NCI-H2081 treated with DMSO at 0.1 percent for 48 hours (cell line): ENCODE measurements around the gene SDK2.

ENCODE experiments used
- DNase-seq: peaks from one replicate; lab custom pipeline; 2025; lab: John Stamatoyannopoulos, UW

The SDK2 gene

GRCh38 chr17:73632513-73632912, 11.7 kb downstream of the SDK2 start:
- no peak for DNase-seq

GRCh38 chr17:73630965-73631595, 13.2 kb downstream of the SDK2 start:
- no peak for DNase-seq

- DNase-seq: no peak
Measured at GRCh38 chr17:73630531-73630930, 13.7 kb downstream of the SDK2 start.

GRCh38 chr17:73628642-73629552, 15.3 kb downstream of the SDK2 start:
- no peak for DNase-seq

GRCh38 chr17:73625991-73626673, 18.1 kb downstream of the SDK2 start:
- DNase-seq: no peak

GRCh38 chr17:73625006-73625405, 19.2 kb downstream of the SDK2 start:
- no peak for DNase-seq

- no peak for DNase-seq
Measured at GRCh38 chr17:73624496-73624988, 19.7 kb downstream of the SDK2 start.

GRCh38 chr17:73623818-73624217, 20.4 kb downstream of the SDK2 start:
- DNase-seq: no peak

- no peak for DNase-seq
Measured at GRCh38 chr17:73623247-73623646, 21.0 kb downstream of the SDK2 start.

- no peak for DNase-seq
Measured at GRCh38 chr17:73622381-73622780, 21.9 kb downstream of the SDK2 start.

GRCh38 chr17:73621685-73622084, 22.6 kb downstream of the SDK2 start:
- DNase-seq: no peak

GRCh38 chr17:73620414-73620813, 23.8 kb downstream of the SDK2 start:
- no peak for DNase-seq

- DNase-seq: no peak
Measured at GRCh38 chr17:73617501-73617900, 26.7 kb downstream of the SDK2 start.

GRCh38 chr17:73616873-73617404, 27.3 kb downstream of the SDK2 start:
- no peak for DNase-seq

- DNase-seq: no peak
Measured at GRCh38 chr17:73616120-73616872, 27.9 kb downstream of the SDK2 start.

- no peak for DNase-seq
Measured at GRCh38 chr17:73614256-73614655, 30.0 kb downstream of the SDK2 start.

GRCh38 chr17:73613271-73614233, 30.7 kb downstream of the SDK2 start:
- DNase-seq: no peak

GRCh38 chr17:73612031-73612472, 32.2 kb downstream of the SDK2 start:
- DNase-seq: no peak

GRCh38 chr17:73611630-73612029, 32.6 kb downstream of the SDK2 start:
- no peak for DNase-seq

- no peak for DNase-seq
Measured at GRCh38 chr17:73610331-73610911, 33.8 kb downstream of the SDK2 start.
